Amniotic stem cell (primary cell): ENCODE measurements around the gene RTN4IP1.
"Not testable (repeated sequence)": the region's sequence is repeated elsewhere in the genome, so short reads cannot be mapped to it uniquely, and the experiment has no call there.

ENCODE experiments used
- DNase-seq: peaks from one replicate; lab custom pipeline; 2025; lab: John Stamatoyannopoulos, UW

Gene RTN4IP1

GRCh38 chr6:106627760-106628159, 1.5 kb downstream of the RTN4IP1 start:
- DNase-seq: not testable (repeated sequence)

- DNase-seq: no peak
These were observed 2.8 kb downstream of the RTN4IP1 start for GRCh38 chr6:106626485-106626884.

GRCh38 chr6:106623039-106623438, 6.3 kb downstream of the RTN4IP1 start:
- DNase-seq: no peak

GRCh38 chr6:106622412-106622811, 6.9 kb downstream of the RTN4IP1 start:
- DNase-seq: no peak

- DNase-seq: no peak
These were observed 8.2 kb downstream of the RTN4IP1 start for GRCh38 chr6:106620931-106621672.

- DNase-seq: no peak
These were observed 10.1 kb downstream of the RTN4IP1 start for GRCh38 chr6:106619223-106619622.

GRCh38 chr6:106618324-106618723, 11.0 kb downstream of the RTN4IP1 start:
- DNase-seq: no peak

GRCh38 chr6:106617857-106618256, 11.4 kb downstream of the RTN4IP1 start:
- DNase-seq: no peak

GRCh38 chr6:106617302-106617701, 12.0 kb downstream of the RTN4IP1 start:
- no peak for DNase-seq

GRCh38 chr6:106614592-106615257, 14.6 kb downstream of the RTN4IP1 start:
- DNase-seq: no peak

GRCh38 chr6:106614166-106614565, 15.1 kb downstream of the RTN4IP1 start:
- DNase-seq: no peak

GRCh38 chr6:106613590-106613989, 15.7 kb downstream of the RTN4IP1 start:
- DNase-seq: no peak

GRCh38 chr6:106612671-106613416, 16.5 kb downstream of the RTN4IP1 start:
- no peak for DNase-seq

GRCh38 chr6:106611030-106611429, 18.3 kb downstream of the RTN4IP1 start:
- no peak for DNase-seq

GRCh38 chr6:106609699-106610098, 19.6 kb downstream of the RTN4IP1 start:
- no peak for DNase-seq

- DNase-seq: peak; percentile 17
These were observed 21.1 kb downstream of the RTN4IP1 start for GRCh38 chr6:106608080-106608668.

- DNase-seq: no peak
These were observed 29.0 kb downstream of the RTN4IP1 start for GRCh38 chr6:106600329-106600728.

GRCh38 chr6:106599440-106599839, 29.9 kb downstream of the RTN4IP1 start:
- no peak for DNase-seq

GRCh38 chr6:106591111-106591825, 38.0 kb downstream of the RTN4IP1 start:
- DNase-seq: peak; percentile 17

- DNase-seq: not testable (repeated sequence)
These were observed 40.4 kb downstream of the RTN4IP1 start for GRCh38 chr6:106588937-106589336.

- DNase-seq: no peak
These were observed 42.4 kb downstream of the RTN4IP1 start for GRCh38 chr6:106586815-106587415.
